Mammary epithelial cell (primary cell): ENCODE measurements around the gene POLR1E.

ENCODE experiments used
- CTCF ChIP-seq, 2 donors: IDR thresholded peaks in 1 of 2; conservative IDR thresholded peaks in 1 of 2; 2 replicates each; pipeline ENCODE4 v1.5.1; 2011 to 2012; ENCODE audit warnings: inconsistent platforms in 2 of 2, low read length in 2 of 2, mild to moderate bottlenecking in 2 of 2, control low read depth in 1 of 2, low read depth in 1 of 2; ENCODE audit not compliant: insufficient read depth in 1 of 2; ENCODE audit errors: extremely low read depth in 1 of 2
- EZH2 ChIP-seq: IDR thresholded peaks from 2 replicates; pipeline ENCODE4 v1.6.1; 2012; ENCODE audit warnings: low read length, inconsistent platforms, borderline replicate concordance

DNA sequence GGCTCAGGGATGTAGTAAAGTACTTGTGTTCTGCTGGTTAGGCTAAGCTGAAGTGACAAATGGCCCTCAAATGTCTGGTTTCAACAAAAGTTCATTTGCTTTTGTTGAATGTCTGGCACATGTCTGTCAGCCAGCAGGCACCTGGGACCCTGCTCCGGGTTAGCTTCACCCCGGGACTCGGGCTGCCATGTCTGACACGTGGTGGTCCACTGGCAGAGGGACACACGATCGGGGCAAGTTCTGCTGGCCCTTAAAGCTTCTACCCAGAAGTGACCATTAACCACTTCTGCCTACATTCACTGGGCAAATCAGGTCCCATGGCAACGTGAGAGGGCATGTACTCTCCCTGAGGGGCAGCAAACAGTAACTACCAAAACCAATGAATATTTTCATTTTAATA is 23.8 kb downstream of the POLR1E start:
- no peak for TF ChIP-seq CTCF (conservative IDR thresholded peaks at IDR 0.05 in 1 of 2, IDR thresholded peaks at IDR 0.05 in 1 of 2; ENCODE audit: extremely low read depth in 1 of 2, insufficient read depth in 1 of 2, low read depth in 1 of 2, low read length in 2 of 2)
- TF ChIP-seq EZH2 = no peak
